Measurements from ENCODE around the gene SFXN5.

DNA sequence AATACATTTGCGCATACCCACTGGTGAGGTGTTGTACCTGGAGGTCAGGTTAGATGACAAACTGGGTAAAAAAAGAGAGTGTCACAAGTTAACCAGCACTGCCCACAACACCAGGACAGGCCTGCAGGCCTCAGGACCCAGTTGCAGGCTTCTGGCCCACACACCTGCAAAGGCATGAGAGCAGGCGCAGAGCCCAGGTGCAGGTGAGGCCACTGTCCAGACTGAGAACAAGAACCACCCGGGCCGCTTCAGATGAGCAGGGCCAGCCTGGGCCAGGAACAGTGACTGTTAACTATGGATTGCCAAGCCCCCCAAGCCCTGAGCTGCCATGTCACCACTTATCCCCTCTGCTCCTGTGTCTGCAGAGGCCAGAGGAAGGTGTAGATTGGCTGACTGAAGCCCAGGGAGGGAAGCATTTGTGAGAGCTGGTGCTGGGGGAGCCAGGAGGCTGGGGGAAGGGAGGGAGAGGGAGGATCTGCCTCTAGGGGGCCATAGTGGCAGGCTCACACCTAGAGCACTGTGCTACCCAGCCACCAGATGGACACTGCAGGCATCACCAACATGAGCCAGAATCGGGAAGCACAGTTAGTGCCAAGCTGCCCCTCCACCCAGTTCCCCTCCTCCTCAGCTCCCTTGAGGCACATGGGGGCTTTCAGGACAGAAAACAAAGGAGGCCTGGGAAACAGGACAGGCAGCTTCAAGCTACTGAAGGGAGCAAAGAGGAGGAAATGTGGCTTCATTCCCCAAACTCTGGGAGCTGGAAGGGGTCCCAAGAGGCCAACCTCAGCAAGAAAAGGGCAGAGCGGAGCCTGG lies 35.4 kb downstream of the SFXN5 start:
- TF ChIP-seq, protein P1, sequence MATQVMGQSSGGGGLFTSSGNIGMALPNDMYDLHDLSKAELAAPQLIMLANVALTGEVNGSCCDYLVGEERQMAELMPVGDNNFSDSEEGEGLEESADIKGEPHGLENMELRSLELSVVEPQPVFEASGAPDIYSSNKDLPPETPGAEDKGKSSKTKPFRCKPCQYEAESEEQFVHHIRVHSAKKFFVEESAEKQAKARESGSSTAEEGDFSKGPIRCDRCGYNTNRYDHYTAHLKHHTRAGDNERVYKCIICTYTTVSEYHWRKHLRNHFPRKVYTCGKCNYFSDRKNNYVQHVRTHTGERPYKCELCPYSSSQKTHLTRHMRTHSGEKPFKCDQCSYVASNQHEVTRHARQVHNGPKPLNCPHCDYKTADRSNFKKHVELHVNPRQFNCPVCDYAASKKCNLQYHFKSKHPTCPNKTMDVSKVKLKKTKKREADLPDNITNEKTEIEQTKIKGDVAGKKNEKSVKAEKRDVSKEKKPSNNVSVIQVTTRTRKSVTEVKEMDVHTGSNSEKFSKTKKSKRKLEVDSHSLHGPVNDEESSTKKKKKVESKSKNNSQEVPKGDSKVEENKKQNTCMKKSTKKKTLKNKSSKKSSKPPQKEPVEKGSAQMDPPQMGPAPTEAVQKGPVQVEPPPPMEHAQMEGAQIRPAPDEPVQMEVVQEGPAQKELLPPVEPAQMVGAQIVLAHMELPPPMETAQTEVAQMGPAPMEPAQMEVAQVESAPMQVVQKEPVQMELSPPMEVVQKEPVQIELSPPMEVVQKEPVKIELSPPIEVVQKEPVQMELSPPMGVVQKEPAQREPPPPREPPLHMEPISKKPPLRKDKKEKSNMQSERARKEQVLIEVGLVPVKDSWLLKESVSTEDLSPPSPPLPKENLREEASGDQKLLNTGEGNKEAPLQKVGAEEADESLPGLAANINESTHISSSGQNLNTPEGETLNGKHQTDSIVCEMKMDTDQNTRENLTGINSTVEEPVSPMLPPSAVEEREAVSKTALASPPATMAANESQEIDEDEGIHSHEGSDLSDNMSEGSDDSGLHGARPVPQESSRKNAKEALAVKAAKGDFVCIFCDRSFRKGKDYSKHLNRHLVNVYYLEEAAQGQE (IDR thresholded peaks at IDR 0.05; ENCODE audit: insufficient read depth in 1 of 2, low read depth in 2 of 2, low read length in 2 of 2): no peak
- TF ChIP-seq POLR2AphosphoS5 (IDR thresholded peaks at IDR 0.05; ENCODE audit: low read depth, low read length): no peak

Measured in PFSK-1 (cell line).